A549 (cell line): ENCODE measurements around the gene CHTF18. TPM values are rescaled to one million over a fixed set of nuclear protein-coding genes. Genes with fewer than 3 reads are reported as not detected.
A peak's percentile ranks its signal among the peaks of the same experiment; 100 is the strongest.

Experiments used
- ATAC-seq, 2 experiments: fragments of 200-7000 bp in 1 of 2; fragments of >200 bp in 1 of 2; cut with Nextera tagmentation in 1 of 2; cut with Tn5 transposase in 1 of 2; 3 replicates each; pipeline versions ENCODE4 v1.8.0 to v1.9.1; 2018 to 2020; ENCODE audit warnings: mild to moderate bottlenecking in 1 of 2, moderate library complexity in 1 of 2
- CTCF ChIA-PET: fragments of 300-600 bp; sonication (Branson Sonifier 250); formaldehyde crosslinking; extraction: SDS; loops from one replicate; lab custom pipeline; 2021; ENCODE audit warnings: antibody characterized with exemption, inconsistent platforms; lab: Yijun Ruan, JAX
- POLR2A ChIA-PET: fragments of 350-600 bp; formaldehyde crosslinking; extraction: SDS; loops from one replicate; lab custom pipeline; 2021; ENCODE audit warnings: antibody characterized with exemption, inconsistent platforms; lab: Yijun Ruan, JAX
- DNase-seq, 2 experiments: peaks; one replicate each; pipeline versions ENCODE4 v3.0.0 to v3.0.0-alpha.2; 2011 to 2016; ENCODE audit warnings: low read depth in 1 of 2, low spot score in 1 of 2
- FAIRE-seq: peaks from 2 replicates; lab custom pipeline; 2011; peaks lifted over from hg19 to GRCh38; lab: Jason Lieb, UNC
- H3K27ac ChIP-seq, 2 experiments: fragments of >200 bp; sonication (Bioruptor Twin); formaldehyde crosslinking; 3 replicates each; pipeline ENCODE4 v1.5.1; 2016 to 2017
- H3K4me1 ChIP-seq: fragments of >200 bp; sonication (Bioruptor Twin); formaldehyde crosslinking; 3 replicates; pipeline ENCODE4 v1.6.1; 2016
- H3K4me2 ChIP-seq: fragments of >200 bp; sonication (Bioruptor Twin); formaldehyde crosslinking; 3 replicates; pipeline ENCODE4 v1.6.1; 2016
- H3K4me3 ChIP-seq: fragments of >200 bp; sonication (Bioruptor Twin); formaldehyde crosslinking; 3 replicates; pipeline ENCODE4 v1.5.1; 2016
- H3K9me3 ChIP-seq: fragments of >200 bp; sonication (Bioruptor Twin); formaldehyde crosslinking; 3 replicates; pipeline ENCODE4 v1.6.1; 2016
- CBX2 ChIP-seq: fragments of 200-600 bp; sonication (generic); IDR thresholded peaks from 2 replicates; pipeline ENCODE4 v1.6.1; 2016; ENCODE audit warnings: low read depth, mild to moderate bottlenecking, borderline replicate concordance
- CEBPB ChIP-seq, 2 experiments: fragments of >200 bp in 1 of 2; sonication (Bioruptor Twin) in 1 of 2; formaldehyde crosslinking in 1 of 2; IDR thresholded peaks; 2 replicates each; pipeline ENCODE4 v1.6.1; 2012 to 2016
- CHD2 ChIP-seq: fragments of 150-350 bp; IDR thresholded peaks from 2 replicates; pipeline ENCODE4 v1.6.1; 2014; ENCODE audit warnings: low read length; ENCODE audit not compliant: partially characterized antibody
- EHF ChIP-seq: fragments of 250-450 bp; sonication (Bioruptor Pico); IDR thresholded peaks from 2 replicates; pipeline ENCODE4 v1.5.0; 2020; ENCODE audit warnings: mild to moderate bottlenecking
- GATA3 ChIP-seq: IDR thresholded peaks from 2 replicates; pipeline ENCODE4 v1.6.1; 2012; ENCODE audit warnings: borderline replicate concordance
- HEYL ChIP-seq: fragments of 250-450 bp; sonication (Bioruptor Pico); IDR thresholded peaks from 2 replicates; pipeline ENCODE4 v1.8.0; 2021; ENCODE audit warnings: mild to moderate bottlenecking, moderate library complexity
- HOXA7 ChIP-seq: fragments of 250-450 bp; sonication (Bioruptor Pico); IDR thresholded peaks from 2 replicates; pipeline ENCODE4 v1.5.0; 2020; ENCODE audit warnings: mild to moderate bottlenecking, moderate library complexity
- JUN ChIP-seq, 2 experiments: fragments of >200 bp; sonication (Bioruptor Twin); formaldehyde crosslinking; IDR thresholded peaks; 2 replicates in 1 of 2; 3 replicates in 1 of 2; pipeline ENCODE4 v1.6.1; 2016 to 2017
- JUNB ChIP-seq: fragments of >200 bp; sonication (Bioruptor Twin); formaldehyde crosslinking; IDR thresholded peaks from 2 replicates; pipeline ENCODE4 v1.6.1; 2016
- KDM1A ChIP-seq: fragments of 200-600 bp; sonication (generic); IDR thresholded peaks from 2 replicates; pipeline ENCODE4 v1.6.1; 2016; ENCODE audit warnings: low read depth, mild to moderate bottlenecking
- MAFK ChIP-seq: fragments of 450-650 bp; IDR thresholded peaks from 2 replicates; pipeline ENCODE4 v1.6.1; 2014; ENCODE audit not compliant: partially characterized antibody
- MAZ ChIP-seq: fragments of 150-350 bp; IDR thresholded peaks from 2 replicates; pipeline ENCODE4 v1.6.1; 2014; ENCODE audit warnings: antibody characterized with exemption, low read depth, low read length, borderline replicate concordance
- MYC ChIP-seq: IDR thresholded peaks from 2 replicates; pipeline ENCODE4 v1.6.1; 2012; ENCODE audit warnings: mild to moderate bottlenecking, inconsistent platforms, low read length, improper control_type of control experiment, borderline replicate concordance
- NFE2L2 ChIP-seq: fragments of 150-350 bp; conservative IDR thresholded peaks from 2 replicates; pipeline ENCODE4 v1.6.1; 2014; ENCODE audit warnings: low read length
- NPAS2 ChIP-seq: fragments of 250-450 bp; sonication (Bioruptor Pico); IDR thresholded peaks from 2 replicates; pipeline ENCODE4 v1.8.0; 2022; ENCODE audit warnings: mild to moderate bottlenecking, moderate library complexity, borderline replicate concordance
- NR3C1 ChIP-seq: fragments of >200 bp; sonication (Bioruptor Twin); formaldehyde crosslinking; IDR thresholded peaks from 3 replicates; pipeline ENCODE4 v1.6.1; 2017
- PHF8 ChIP-seq: fragments of 200-600 bp; sonication (generic); IDR thresholded peaks from 2 replicates; pipeline ENCODE4 v1.6.1; 2016; ENCODE audit warnings: low read depth, mild to moderate bottlenecking, antibody characterized with exemption, moderate library complexity, borderline replicate concordance
- POLR2A ChIP-seq: IDR thresholded peaks from 2 replicates; pipeline ENCODE4 v1.6.1; 2012; ENCODE audit warnings: mild to moderate bottlenecking, low read length
- POLR2AphosphoS2 ChIP-seq: conservative IDR thresholded peaks from 2 replicates; pipeline ENCODE4 v1.6.1; 2012; ENCODE audit warnings: low read length, improper control_type of control experiment, inconsistent platforms
- RAD21 ChIP-seq, 2 experiments: fragments of >200 bp in 1 of 2; sonication (Bioruptor Twin) in 1 of 2; formaldehyde crosslinking in 1 of 2; IDR thresholded peaks in 1 of 2; conservative IDR thresholded peaks in 1 of 2; 2 replicates in 1 of 2; 3 replicates in 1 of 2; pipeline ENCODE4 v1.6.1; 2012 to 2018; ENCODE audit warnings: inconsistent platforms in 1 of 2
- RCOR1 ChIP-seq: fragments of 150-350 bp; IDR thresholded peaks from 2 replicates; pipeline ENCODE4 v1.6.1; 2014; ENCODE audit warnings: antibody characterized with exemption, low read length, low read depth
- RNF2 ChIP-seq: fragments of 200-600 bp; sonication (generic); IDR thresholded peaks from 2 replicates; pipeline ENCODE4 v1.6.1; 2016; ENCODE audit warnings: low read depth, mild to moderate bottlenecking, antibody characterized with exemption, moderate library complexity, borderline replicate concordance
- SMC3 ChIP-seq: fragments of >200 bp; sonication (Bioruptor Twin); formaldehyde crosslinking; IDR thresholded peaks from 3 replicates; pipeline ENCODE4 v1.6.1; 2018; ENCODE audit warnings: inconsistent platforms
- WGBS: methylation state at CpG from one replicate; pipeline ENCODE4 v1.1.6; 2017; ENCODE audit errors: missing lambda C conversion rate; 5-methylcytosine and 5-hydroxymethylcytosine counted together
- polyA plus RNA-seq, 4 experiments: library from polyadenylated mRNA; depleted of rRNA in 3 of 4; stranded (reverse); fragments of >200 nt; fragmentation: RNase III in 1 of 4; extraction: RNeasy Plus Mini Kit Qiagen cat#74134 plus additional on column Dnase treatment in 1 of 4; gene quantifications; 2 replicates in 3 of 4; 3 replicates in 1 of 4; pipeline ENCODE4 v1.2.3, GENCODE V29; 2011 to 2017
- TF ChIP-seq, protein P1 (sequence below): IDR thresholded peaks from 2 replicates; pipeline ENCODE4 v1.6.1; 2012
- TF ChIP-seq, protein P2 (sequence below): fragments of 150-350 bp; IDR thresholded peaks from 2 replicates; pipeline ENCODE4 v1.6.1; 2014; ENCODE audit warnings: low read depth, mild to moderate bottlenecking, low read length
- TF ChIP-seq, protein P3 (sequence below): fragments of >200 bp; sonication (Bioruptor Twin); formaldehyde crosslinking; IDR thresholded peaks from 3 replicates; pipeline ENCODE4 v1.5.1; 2016

Gene CHTF18
- polyA plus RNA-seq, 2 of the 4 experiments (the other 2 are of a cell fraction), result 4.8 to 36.7 TPM

DNA sequence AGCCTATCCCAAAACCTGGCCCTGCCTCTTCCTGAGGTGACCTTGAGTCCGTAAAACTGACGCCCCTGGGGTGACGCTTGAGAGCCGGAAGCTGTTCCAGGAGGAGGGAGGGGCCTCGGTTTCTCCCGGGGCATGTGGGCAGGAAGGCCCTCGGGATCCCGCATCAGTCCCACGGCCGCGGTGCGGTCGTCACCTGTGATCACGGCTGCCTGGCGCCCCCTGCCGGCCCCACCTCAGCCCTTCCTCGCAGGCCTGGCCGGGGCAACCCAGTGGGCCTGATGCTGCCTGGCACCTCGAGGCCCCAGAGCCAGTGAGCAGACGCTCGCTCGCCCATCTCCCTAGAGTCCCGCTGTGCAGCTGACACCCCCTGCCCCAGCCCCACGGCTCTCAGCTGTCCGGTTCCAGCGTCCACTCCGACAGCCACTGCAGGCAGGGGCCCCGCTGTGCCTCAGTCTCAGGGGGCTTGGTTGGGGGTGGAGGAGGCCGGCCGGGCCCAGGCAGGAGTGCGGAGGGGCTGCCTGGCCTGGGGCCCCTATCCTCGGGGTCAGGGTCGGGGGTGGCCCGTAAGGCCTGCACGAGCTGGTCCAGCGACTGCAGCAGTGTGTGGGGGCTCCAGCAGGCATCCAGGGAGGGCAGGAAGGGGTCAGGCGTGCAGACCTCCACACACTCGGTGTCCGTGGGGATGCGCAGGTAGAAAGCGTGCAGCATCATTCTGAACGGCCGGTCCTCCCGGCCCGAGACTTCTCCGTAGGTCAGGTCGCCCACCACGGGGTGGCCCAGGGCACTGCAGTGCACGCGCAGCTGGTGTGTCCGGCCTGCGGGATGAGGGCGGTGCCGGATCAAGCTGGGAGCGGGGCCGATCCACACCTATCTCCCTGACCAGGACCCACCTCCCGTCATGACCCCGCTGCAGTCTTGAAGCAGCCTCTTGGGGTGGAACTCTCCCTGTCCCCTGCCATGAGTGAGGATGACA lies 2.6 kb upstream of the CHTF18 start:
- 25% methylated on average over 18 of the region's 58 CpGs for WGBS
- no peak overlapping the region for H3K4me3 ChIP-seq
- FAIRE-seq, result no peak
- peak; percentile 77 for TF ChIP-seq RAD21 (conservative IDR thresholded peaks at IDR 0.05 in 1 of 2, IDR thresholded peaks at IDR 0.05 in 1 of 2)
- no peak for TF ChIP-seq CBX2
- TF ChIP-seq JUN (IDR thresholded peaks at IDR 0.05), result no peak
- TF ChIP-seq KDM1A, result no peak
- TF ChIP-seq RNF2, result no peak
- no peak for TF ChIP-seq CHD2
- TF ChIP-seq, protein P1, sequence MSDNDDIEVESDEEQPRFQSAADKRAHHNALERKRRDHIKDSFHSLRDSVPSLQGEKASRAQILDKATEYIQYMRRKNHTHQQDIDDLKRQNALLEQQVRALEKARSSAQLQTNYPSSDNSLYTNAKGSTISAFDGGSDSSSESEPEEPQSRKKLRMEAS, result peak; percentile 54
- TF ChIP-seq, protein P2, sequence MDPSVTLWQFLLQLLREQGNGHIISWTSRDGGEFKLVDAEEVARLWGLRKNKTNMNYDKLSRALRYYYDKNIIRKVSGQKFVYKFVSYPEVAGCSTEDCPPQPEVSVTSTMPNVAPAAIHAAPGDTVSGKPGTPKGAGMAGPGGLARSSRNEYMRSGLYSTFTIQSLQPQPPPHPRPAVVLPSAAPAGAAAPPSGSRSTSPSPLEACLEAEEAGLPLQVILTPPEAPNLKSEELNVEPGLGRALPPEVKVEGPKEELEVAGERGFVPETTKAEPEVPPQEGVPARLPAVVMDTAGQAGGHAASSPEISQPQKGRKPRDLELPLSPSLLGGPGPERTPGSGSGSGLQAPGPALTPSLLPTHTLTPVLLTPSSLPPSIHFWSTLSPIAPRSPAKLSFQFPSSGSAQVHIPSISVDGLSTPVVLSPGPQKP, result no peak
- TF ChIP-seq, protein P3, sequence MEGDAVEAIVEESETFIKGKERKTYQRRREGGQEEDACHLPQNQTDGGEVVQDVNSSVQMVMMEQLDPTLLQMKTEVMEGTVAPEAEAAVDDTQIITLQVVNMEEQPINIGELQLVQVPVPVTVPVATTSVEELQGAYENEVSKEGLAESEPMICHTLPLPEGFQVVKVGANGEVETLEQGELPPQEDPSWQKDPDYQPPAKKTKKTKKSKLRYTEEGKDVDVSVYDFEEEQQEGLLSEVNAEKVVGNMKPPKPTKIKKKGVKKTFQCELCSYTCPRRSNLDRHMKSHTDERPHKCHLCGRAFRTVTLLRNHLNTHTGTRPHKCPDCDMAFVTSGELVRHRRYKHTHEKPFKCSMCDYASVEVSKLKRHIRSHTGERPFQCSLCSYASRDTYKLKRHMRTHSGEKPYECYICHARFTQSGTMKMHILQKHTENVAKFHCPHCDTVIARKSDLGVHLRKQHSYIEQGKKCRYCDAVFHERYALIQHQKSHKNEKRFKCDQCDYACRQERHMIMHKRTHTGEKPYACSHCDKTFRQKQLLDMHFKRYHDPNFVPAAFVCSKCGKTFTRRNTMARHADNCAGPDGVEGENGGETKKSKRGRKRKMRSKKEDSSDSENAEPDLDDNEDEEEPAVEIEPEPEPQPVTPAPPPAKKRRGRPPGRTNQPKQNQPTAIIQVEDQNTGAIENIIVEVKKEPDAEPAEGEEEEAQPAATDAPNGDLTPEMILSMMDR, result peak; percentile 74
- TF ChIP-seq CEBPB (IDR thresholded peaks at IDR 0.05), result no peak
- TF ChIP-seq SMC3, result peak; percentile 69
- no peak for TF ChIP-seq MAFK
- TF ChIP-seq HOXA7 (CRISPR knock-in tag), result no peak
- peak; percentile 74 to 77 for DNase-seq
- CTCF ChIA-PET, result interaction anchor here (0.7 to 10.1 kb wide), 29 partner anchors 10 to 1291 kb away, joined by 3 to 205 read pairs (median 5); partner anchors contain the start of genes ANTKMT, CCDC78, CIAO3 and METRN
- H3K4me2 ChIP-seq, result no peak overlapping the region
- H3K27ac ChIP-seq, result 0 out of 6 replicates have a peak overlapping the region, but pooled peaks of 1 of the 2 experiments have one; percentile 20
- H3K9me3 ChIP-seq, result no peaks in the 10 kb centered on the region
- ATAC-seq, result peak; percentile 26 to 74
- POLR2A ChIA-PET, result interaction anchor here (1.1 kb wide), 1 partner anchor 65 kb away, joined by 3 read pairs; the partner anchor contains the start of gene ANTKMT
- H3K4me1 ChIP-seq, result peaks cover 27% of the 10 kb centered on the region

DNA sequence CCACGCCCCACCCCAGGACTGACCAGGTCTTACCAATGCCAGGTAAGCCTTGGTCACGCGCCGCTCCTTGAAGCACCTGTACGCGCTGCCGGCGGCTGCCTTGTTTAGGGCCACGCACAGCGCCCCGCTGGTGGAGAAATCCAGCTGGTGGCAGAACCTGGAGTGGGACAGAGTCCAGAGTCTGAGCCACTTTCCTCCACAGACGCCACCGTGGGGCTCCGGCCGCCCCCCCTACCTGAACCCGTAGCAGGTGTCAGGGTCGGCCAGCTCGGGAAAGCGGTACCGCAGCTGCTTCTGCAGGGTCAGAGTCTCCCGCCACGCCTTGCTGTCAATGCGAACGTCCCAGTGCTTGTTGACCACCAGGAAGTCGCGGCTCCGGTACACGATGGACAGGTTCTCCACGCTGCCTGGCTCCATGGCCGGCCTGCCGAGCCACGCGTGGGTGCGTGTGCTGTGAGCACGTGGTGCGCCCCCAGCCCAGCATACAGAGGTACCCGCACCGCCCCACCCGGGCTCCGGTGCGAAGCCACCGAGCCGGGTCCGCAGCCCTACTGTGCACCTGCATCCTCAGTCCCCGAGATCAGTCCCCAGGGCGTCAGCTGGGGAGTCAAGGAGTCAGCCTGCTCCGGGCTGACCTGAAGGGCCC lies 976 bp upstream of the CHTF18 start:
- H3K4me1 ChIP-seq, result peaks cover 27% of the 10 kb centered on the region
- no peak for DNase-seq
- peak overlapping the region; percentile 100 for H3K4me2 ChIP-seq
- H3K27ac ChIP-seq, result peak overlapping the region; percentile 84 to 92
- ChIA-PET CTCF (interaction anchor here (0.6 to 10.1 kb wide), 11 partner anchors 9 to 240 kb away, joined by 3 to 205 read pairs (median 27); partner anchors contain the start of genes ANTKMT, CCDC78, CIAO3 and METRN), POLR2A (interaction anchor here (1.3 to 1.8 kb wide), 3 partner anchors 16 to 81 kb away, joined by 3 to 8 read pairs (median 5); partner anchors contain the start of gene ANTKMT)
- ATAC-seq, result peak; percentile 0 to 2; a peak in 1 of 6 replicates
- TF ChIP-seq, protein P1, result peak; percentile 55; the same call in 1 of the 2 replicates
- no peak for TF ChIP-seq POLR2AphosphoS2
- TF ChIP-seq, all 56 proteins: peak for 1
- Histone ChIP-seq H3K4me3 (peak overlapping the region; percentile 93), H3K9me3 (no peaks in the 10 kb centered on the region)
- 54% methylated on average over 23 of the region's 47 CpGs for WGBS
- FAIRE-seq, result no peak

DNA sequence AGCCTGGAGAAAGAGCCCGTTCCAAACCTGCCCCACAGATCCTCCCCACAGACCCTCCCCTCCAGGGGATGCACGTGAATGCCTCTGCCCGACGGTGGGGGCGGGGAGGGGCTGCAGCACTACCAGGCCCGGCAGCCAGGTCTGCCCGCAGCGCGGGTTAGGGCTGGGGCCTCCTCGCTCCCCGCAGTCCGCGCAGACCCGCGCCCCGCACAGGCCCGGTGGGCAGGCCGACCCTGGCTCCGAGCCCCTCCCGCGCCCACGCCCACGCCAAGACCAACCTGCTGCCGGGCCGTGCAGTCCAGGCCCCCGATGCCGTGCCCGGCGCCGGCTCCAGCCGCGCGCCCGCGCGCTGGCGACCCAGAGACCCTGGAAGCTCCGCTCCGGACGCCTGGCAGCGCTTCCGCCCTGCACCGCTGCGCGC lies 432 bp upstream of the CHTF18 start, which contains the start of gene RPUSD1:
Gene RPUSD1 (minus strand): TSS at position 404 of the 421 bp plus-strand sequence. CDS start 644 bp downstream, outside the sequence.
- ATAC-seq (peak; percentile 4 to 8; a peak in 4 of 6 replicates), FAIRE-seq (no peak), DNase-seq (no peak)
- ChIA-PET POLR2A (interaction anchor here (1.0 to 1.8 kb wide), 8 partner anchors 13 to 81 kb away, joined by 3 to 8 read pairs (median 4); partner anchors contain the start of genes ANTKMT, GNG13 and METRN), CTCF (interaction anchor here (0.7 to 10.1 kb wide), 8 partner anchors 9 to 269 kb away, joined by 3 to 205 read pairs (median 23); partner anchors contain the start of genes CIAO3, METRN and MSLN)
- H3K4me2 ChIP-seq, result peak within 1 kb of the TSS; percentile 100
- no peaks in the 10 kb centered on the region for H3K9me3 ChIP-seq
- TF ChIP-seq MYC, result no peak
- TF ChIP-seq SMC3, result no peak
- TF ChIP-seq POLR2AphosphoS2, result no peak
- no peak for TF ChIP-seq JUNB
- TF ChIP-seq NFE2L2, result no peak
- TF ChIP-seq RCOR1, result no peak
- TF ChIP-seq NR3C1, result no peak
- no peak for TF ChIP-seq RNF2
- peak in 1 of 2 experiments; percentile 44; a peak in 2 of 5 replicates for TF ChIP-seq JUN (IDR thresholded peaks at IDR 0.05)
- no peak for TF ChIP-seq GATA3
- peak; percentile 52; the same call in 1 of the 2 replicates for TF ChIP-seq POLR2A
- TF ChIP-seq MAZ, result no peak
- TF ChIP-seq EHF (CRISPR knock-in tag), result no peak
- TF ChIP-seq NPAS2, result no peak
- no peak for TF ChIP-seq HOXA7 (CRISPR knock-in tag)
- peak; percentile 56; the same call in 1 of the 2 replicates for TF ChIP-seq PHF8
- no peak for TF ChIP-seq HEYL (CRISPR knock-in tag)
- peak within 1 kb of the TSS; percentile 93 for H3K4me3 ChIP-seq
- H3K4me1 ChIP-seq, result peaks cover 24% of the 10 kb centered on the region
- peak within 1 kb of the TSS; percentile 84 to 92 for H3K27ac ChIP-seq
- no CpG with 5 or more reads among the region's 45 CpGs for WGBS
